Neural cell (in vitro differentiated cells): Measurements from ENCODE around the gene ATP11A. TPM values are rescaled to one million over a fixed set of nuclear protein-coding genes. Genes with fewer than 3 reads are reported as not detected.

Source experiments
- H2AFZ ChIP-seq: fragments of 200-600, 300-800 bp; sonication (generic), shearing (Covaris generic); 2 replicates; pipeline ENCODE4 v1.6.0; 2014; ENCODE audit warnings: low read depth, mild to moderate bottlenecking, antibody characterized with exemption, low read length, moderate library complexity
- H3F3A ChIP-seq: fragments of 200-600 bp; shearing (Covaris generic); 2 replicates; pipeline ENCODE4 v1.6.1; 2016; ENCODE audit warnings: mild to moderate bottlenecking, moderate library complexity, mixed read lengths, antibody characterized with exemption, low read length; ENCODE audit not compliant: insufficient read depth, poor library complexity, severe bottlenecking
- H3K27ac ChIP-seq: fragments of 200-600, 300-800 bp; sonication (generic), shearing (Covaris generic); 2 replicates; pipeline ENCODE4 v1.5.1; 2014; ENCODE audit warnings: mild to moderate bottlenecking, low read length, moderate library complexity
- H3K27me3 ChIP-seq: fragments of 300-800, 200-600 bp; sonication (generic), shearing (Covaris generic); 2 replicates; pipeline ENCODE4 v1.6.0; 2014; ENCODE audit warnings: mild to moderate bottlenecking, low read depth, low read length, moderate library complexity; ENCODE audit not compliant: insufficient read depth
- H3K36me3 ChIP-seq: fragments of 300-800, 200-600 bp; sonication (generic), shearing (Covaris generic); 2 replicates; pipeline ENCODE4 v1.5.1; 2014; ENCODE audit warnings: mild to moderate bottlenecking, antibody characterized with exemption, low read length, moderate library complexity; ENCODE audit not compliant: insufficient read depth
- H3K4me2 ChIP-seq: fragments of 300-800, 200-600 bp; sonication (generic), shearing (Covaris generic); 2 replicates; pipeline ENCODE4 v1.6.0; 2014; ENCODE audit warnings: mild to moderate bottlenecking, low read length
- H3K4me3 ChIP-seq: fragments of 300-800, 200-600 bp; sonication (generic), shearing (Covaris generic); 2 replicates; pipeline ENCODE4 v1.5.1; 2014; ENCODE audit warnings: mild to moderate bottlenecking, low read length, moderate library complexity
- H3K79me2 ChIP-seq: fragments of 200-600 bp; shearing (Covaris generic); replicated peaks from 2 replicates; pipeline ENCODE4 v1.6.0; 2014; ENCODE audit warnings: mild to moderate bottlenecking, low read length, moderate library complexity; ENCODE audit not compliant: insufficient read depth
- H3K9ac ChIP-seq: fragments of 300-800, 200-600 bp; sonication (generic), shearing (Covaris generic); 2 replicates; pipeline ENCODE4 v1.6.1; 2016; ENCODE audit warnings: mild to moderate bottlenecking, low read length, mixed read lengths
- H3K9me2 ChIP-seq: fragments of 200-600 bp; shearing (Covaris generic); 2 replicates; pipeline ENCODE4 v1.6.1; 2016; ENCODE audit warnings: mild to moderate bottlenecking, low read length, mixed read lengths; ENCODE audit not compliant: insufficient read depth
- H3K9me3 ChIP-seq: fragments of 200-600, 300-800 bp; sonication (generic), shearing (Covaris generic); 2 replicates; pipeline ENCODE4 v1.6.1; 2016; ENCODE audit warnings: mild to moderate bottlenecking, mixed run types, low read length, moderate library complexity, mixed read lengths
- H4K20me1 ChIP-seq: fragments of 200-600 bp; shearing (Covaris generic); 2 replicates; pipeline ENCODE4 v1.6.1; 2016; ENCODE audit warnings: mild to moderate bottlenecking, mixed run types; ENCODE audit not compliant: insufficient read depth
- EP300 ChIP-seq: fragments of 450-650 bp; conservative IDR thresholded peaks from 2 replicates; pipeline ENCODE4 v1.6.1; 2014; ENCODE audit warnings: antibody characterized with exemption, mild to moderate bottlenecking, moderate library complexity; ENCODE audit not compliant: poor library complexity, severe bottlenecking
- EZH2 ChIP-seq: fragments of 200-600, 300-800 bp; shearing (Covaris generic), sonication (generic); IDR thresholded peaks from 2 replicates; pipeline ENCODE4 v1.6.1; 2014; ENCODE audit warnings: antibody characterized with exemption, low read length, borderline replicate concordance, mild to moderate bottlenecking; ENCODE audit not compliant: insufficient read depth, poor library complexity, severe bottlenecking
- MXI1 ChIP-seq: fragments of 450-650 bp; conservative IDR thresholded peaks from 2 replicates; pipeline ENCODE4 v1.6.1; 2014; ENCODE audit warnings: antibody characterized with exemption, mild to moderate bottlenecking; ENCODE audit not compliant: poor library complexity, severe bottlenecking
- POLR2AphosphoS5 ChIP-seq: IDR thresholded peaks from 2 replicates; pipeline ENCODE4 v1.6.1; 2012
- RAD21 ChIP-seq: fragments of 450-650 bp; conservative IDR thresholded peaks from 2 replicates; pipeline ENCODE4 v1.6.1; 2014; ENCODE audit warnings: antibody characterized with exemption, mild to moderate bottlenecking, moderate library complexity
- SMC3 ChIP-seq: fragments of 450-650 bp; conservative IDR thresholded peaks from 2 replicates; pipeline ENCODE4 v1.6.1; 2014; ENCODE audit warnings: antibody characterized with exemption, mild to moderate bottlenecking, moderate library complexity; ENCODE audit not compliant: poor library complexity
- TAF1 ChIP-seq: IDR thresholded peaks from 2 replicates; pipeline ENCODE4 v1.6.1; 2012; ENCODE audit warnings: low read depth
- polyA plus RNA-seq: library from polyadenylated mRNA; depleted of rRNA; stranded (reverse); fragments of >200 nt; gene quantifications from 2 replicates; pipeline ENCODE4 v1.2.3, GENCODE V29; 2014
- TF ChIP-seq, protein P1 (sequence below): fragments of 450-650 bp; IDR thresholded peaks from 2 replicates; pipeline ENCODE4 v1.5.1; 2014; ENCODE audit warnings: antibody characterized with exemption, mild to moderate bottlenecking, moderate library complexity; ENCODE audit not compliant: poor library complexity, severe bottlenecking
- TF ChIP-seq, protein P2 (sequence below): IDR thresholded peaks from 2 replicates; pipeline ENCODE4 v1.6.1; 2012; ENCODE audit warnings: borderline replicate concordance

The ATP11A gene
- polyA plus RNA-seq, 1 donor from 2014 or later: 3.0 TPM

DNA sequence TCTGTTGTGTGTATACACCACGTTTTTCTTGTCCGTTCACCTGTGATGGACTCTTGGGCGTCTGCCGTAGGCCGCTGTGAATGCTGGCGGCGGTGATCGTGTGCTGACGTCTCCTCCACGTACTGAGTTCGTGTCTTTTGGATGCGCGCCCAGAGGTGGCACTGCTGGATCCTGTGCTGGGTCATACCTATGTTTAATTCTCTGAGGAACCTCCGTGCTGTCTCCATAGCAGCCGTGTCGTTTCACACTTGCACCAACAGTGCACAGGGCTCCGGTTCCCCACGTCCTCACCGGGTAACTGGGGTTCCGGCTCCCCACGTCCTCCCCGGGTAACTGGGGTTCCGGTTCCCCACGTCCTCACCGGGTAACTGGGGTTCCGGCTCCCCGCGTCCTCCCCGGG, 56.2 kb downstream of the ATP11A start:
- no peak overlapping the region for H3K27ac ChIP-seq
- TF ChIP-seq EP300 (no peak), TAF1 (no peak), MXI1 (no peak)
- H3K4me3 ChIP-seq: no peak overlapping the region

DNA sequence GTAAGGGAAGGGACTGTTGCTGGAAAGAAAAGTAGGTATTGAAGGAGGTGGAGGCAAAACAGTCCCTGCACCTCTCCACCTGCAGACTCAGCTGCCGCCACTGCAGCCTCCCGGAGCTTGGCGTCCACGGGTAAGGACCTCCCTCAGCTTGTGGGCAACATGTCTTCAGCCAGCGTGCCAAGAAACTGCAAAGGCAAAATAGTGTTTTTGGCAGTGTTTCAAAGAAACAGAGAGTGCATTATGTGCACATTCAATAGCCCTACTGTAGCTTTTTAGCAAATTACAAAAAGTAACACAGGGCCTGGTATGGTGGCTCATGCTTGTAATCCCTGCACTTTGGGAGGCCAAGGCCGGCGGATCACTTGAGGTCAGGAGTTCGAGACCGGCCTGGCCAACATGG, 57.4 kb downstream of the ATP11A start:
- TF ChIP-seq MXI1 (no peak), EZH2 (no peak), SMC3 (no peak), TAF1 (no peak), EP300 (no peak), POLR2AphosphoS5 (no peak), RAD21 (no peak)
- TF ChIP-seq, protein P1, sequence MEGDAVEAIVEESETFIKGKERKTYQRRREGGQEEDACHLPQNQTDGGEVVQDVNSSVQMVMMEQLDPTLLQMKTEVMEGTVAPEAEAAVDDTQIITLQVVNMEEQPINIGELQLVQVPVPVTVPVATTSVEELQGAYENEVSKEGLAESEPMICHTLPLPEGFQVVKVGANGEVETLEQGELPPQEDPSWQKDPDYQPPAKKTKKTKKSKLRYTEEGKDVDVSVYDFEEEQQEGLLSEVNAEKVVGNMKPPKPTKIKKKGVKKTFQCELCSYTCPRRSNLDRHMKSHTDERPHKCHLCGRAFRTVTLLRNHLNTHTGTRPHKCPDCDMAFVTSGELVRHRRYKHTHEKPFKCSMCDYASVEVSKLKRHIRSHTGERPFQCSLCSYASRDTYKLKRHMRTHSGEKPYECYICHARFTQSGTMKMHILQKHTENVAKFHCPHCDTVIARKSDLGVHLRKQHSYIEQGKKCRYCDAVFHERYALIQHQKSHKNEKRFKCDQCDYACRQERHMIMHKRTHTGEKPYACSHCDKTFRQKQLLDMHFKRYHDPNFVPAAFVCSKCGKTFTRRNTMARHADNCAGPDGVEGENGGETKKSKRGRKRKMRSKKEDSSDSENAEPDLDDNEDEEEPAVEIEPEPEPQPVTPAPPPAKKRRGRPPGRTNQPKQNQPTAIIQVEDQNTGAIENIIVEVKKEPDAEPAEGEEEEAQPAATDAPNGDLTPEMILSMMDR: no peak
- TF ChIP-seq, protein P2, sequence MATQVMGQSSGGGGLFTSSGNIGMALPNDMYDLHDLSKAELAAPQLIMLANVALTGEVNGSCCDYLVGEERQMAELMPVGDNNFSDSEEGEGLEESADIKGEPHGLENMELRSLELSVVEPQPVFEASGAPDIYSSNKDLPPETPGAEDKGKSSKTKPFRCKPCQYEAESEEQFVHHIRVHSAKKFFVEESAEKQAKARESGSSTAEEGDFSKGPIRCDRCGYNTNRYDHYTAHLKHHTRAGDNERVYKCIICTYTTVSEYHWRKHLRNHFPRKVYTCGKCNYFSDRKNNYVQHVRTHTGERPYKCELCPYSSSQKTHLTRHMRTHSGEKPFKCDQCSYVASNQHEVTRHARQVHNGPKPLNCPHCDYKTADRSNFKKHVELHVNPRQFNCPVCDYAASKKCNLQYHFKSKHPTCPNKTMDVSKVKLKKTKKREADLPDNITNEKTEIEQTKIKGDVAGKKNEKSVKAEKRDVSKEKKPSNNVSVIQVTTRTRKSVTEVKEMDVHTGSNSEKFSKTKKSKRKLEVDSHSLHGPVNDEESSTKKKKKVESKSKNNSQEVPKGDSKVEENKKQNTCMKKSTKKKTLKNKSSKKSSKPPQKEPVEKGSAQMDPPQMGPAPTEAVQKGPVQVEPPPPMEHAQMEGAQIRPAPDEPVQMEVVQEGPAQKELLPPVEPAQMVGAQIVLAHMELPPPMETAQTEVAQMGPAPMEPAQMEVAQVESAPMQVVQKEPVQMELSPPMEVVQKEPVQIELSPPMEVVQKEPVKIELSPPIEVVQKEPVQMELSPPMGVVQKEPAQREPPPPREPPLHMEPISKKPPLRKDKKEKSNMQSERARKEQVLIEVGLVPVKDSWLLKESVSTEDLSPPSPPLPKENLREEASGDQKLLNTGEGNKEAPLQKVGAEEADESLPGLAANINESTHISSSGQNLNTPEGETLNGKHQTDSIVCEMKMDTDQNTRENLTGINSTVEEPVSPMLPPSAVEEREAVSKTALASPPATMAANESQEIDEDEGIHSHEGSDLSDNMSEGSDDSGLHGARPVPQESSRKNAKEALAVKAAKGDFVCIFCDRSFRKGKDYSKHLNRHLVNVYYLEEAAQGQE: no peak
- H3K27me3 ChIP-seq: no peaks in the 10 kb centered on the region
- H3K9me3 ChIP-seq: peaks cover 3% of the 10 kb centered on the region
- H3K4me2 ChIP-seq: no peak overlapping the region
- no peaks in the 10 kb centered on the region for H3F3A ChIP-seq
- H3K4me3 ChIP-seq: no peak overlapping the region
- H4K20me1 ChIP-seq: no peaks in the 10 kb centered on the region
- H2AFZ ChIP-seq: no peak overlapping the region
- H3K36me3 ChIP-seq: no peaks in the 10 kb centered on the region
- no peak overlapping the region for H3K27ac ChIP-seq
- no peaks in the 10 kb centered on the region for H3K9me2 ChIP-seq
- no peak overlapping the region for H3K9ac ChIP-seq
- no peaks in the 10 kb centered on the region for H3K79me2 ChIP-seq

More for the DNA sequence above, 56.2 kb downstream of the ATP11A start:
- Histone ChIP-seq H4K20me1 (no peaks in the 10 kb centered on the region), H3F3A (no peaks in the 10 kb centered on the region), H3K36me3 (no peaks in the 10 kb centered on the region), H3K9ac (no peak overlapping the region), H2AFZ (no peak overlapping the region), H3K4me2 (no peak overlapping the region), H3K9me2 (no peaks in the 10 kb centered on the region), H3K79me2 (no peaks in the 10 kb centered on the region), H3K27me3 (no peaks in the 10 kb centered on the region), H3K9me3 (peaks cover 3% of the 10 kb centered on the region)
